Measurements from ENCODE around the gene IL17B.

GRCh38 chr5:149389552-149390495 lies 10.7 kb upstream of the IL17B start:
- TF ChIP-seq POLR2A (IDR thresholded peaks at IDR 0.05) (no peak), CTCF (IDR thresholded peaks at IDR 0.05 in 4 of 5, conservative IDR thresholded peaks at IDR 0.05 in 1 of 5) (no peak)
